Inferior parietal cortex (tissue), 1 donor: ENCODE measurements around the gene MYO1E.

ENCODE experiments used
- DNase-seq: peaks from one replicate; pipeline ENCODE4 v3.0.0-alpha.2; 2016; ENCODE audit errors: extremely low spot score

Gene MYO1E

GRCh38 chr15:59230531-59231055 lies 142.1 kb downstream of the MYO1E start:
- DNase-seq = no peak

- no peak for DNase-seq
Observed at GRCh38 chr15:59229453-59229852, 143.2 kb downstream of the MYO1E start.

GRCh38 chr15:59229015-59229414 lies 143.7 kb downstream of the MYO1E start:
- DNase-seq = no peak

GRCh38 chr15:59227021-59227420 lies 145.7 kb downstream of the MYO1E start:
- no peak for DNase-seq

DNA sequence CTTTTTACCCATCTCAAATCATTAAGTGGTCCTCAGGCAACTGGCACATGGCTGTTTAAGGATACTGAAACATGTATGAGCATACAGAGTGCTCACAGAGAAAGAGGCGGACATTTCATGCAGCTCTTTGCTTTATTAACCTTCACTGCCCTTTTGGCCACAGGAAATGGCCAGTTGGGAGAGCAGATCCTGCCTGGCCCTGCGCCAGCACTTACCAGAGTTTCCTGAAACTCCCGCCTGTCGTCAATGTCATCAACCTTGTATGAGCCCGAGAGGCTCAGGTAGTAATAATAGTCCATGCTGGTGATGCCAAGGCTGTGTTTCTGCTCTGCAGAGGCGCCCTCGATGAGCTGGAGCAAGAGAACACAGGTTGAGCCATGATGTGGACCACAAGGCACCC lies 148.2 kb downstream of the MYO1E start:
- DNase-seq = no peak

DNA sequence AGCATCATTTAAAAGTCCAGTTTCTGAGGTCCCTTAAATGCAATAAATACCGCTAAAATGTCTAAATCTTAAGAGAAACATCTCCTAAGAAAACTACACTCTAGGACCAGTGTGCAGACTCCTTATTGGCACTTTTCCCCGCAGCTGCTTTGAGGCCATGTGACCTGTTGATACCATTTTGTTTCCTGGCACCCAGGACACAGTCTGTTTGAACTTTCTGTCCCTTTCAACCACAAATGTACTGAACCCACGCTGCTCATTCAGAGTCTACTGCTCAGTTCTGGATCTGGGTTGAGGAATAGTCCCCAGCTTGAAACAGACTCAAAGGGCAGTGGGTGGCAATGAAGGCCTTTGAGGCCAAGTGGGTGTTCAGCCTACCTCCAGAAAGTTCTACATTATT lies 148.9 kb downstream of the MYO1E start:
- no peak for DNase-seq

GRCh38 chr15:59222906-59223550 lies 149.6 kb downstream of the MYO1E start:
- no peak for DNase-seq

GRCh38 chr15:59221511-59222505 lies 150.9 kb downstream of the MYO1E start:
- no peak for DNase-seq

DNA sequence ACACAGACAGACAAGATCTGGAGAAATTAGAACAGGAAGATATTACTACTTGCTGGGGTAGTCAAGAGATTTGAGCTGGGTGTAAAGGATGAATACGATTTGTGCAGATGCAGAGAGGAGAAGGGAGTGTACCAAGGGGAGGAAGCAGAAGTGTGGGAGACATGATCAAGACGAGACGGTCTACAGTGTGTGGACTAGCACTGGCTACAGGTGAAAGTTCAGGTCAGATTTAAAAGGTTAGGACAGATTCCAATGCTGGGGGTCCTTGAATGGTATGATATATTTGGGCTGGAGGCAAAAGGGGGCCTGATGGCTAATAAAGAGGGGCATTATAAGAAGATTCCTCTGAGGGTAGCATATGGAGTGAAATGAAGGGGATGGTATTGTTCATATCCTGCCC lies 154.0 kb downstream of the MYO1E start:
- DNase-seq = no peak

GRCh38 chr15:59217876-59218498 lies 154.7 kb downstream of the MYO1E start:
- DNase-seq = no peak

- DNase-seq = no peak
Observed at GRCh38 chr15:59216911-59217310, 155.8 kb downstream of the MYO1E start.

DNA sequence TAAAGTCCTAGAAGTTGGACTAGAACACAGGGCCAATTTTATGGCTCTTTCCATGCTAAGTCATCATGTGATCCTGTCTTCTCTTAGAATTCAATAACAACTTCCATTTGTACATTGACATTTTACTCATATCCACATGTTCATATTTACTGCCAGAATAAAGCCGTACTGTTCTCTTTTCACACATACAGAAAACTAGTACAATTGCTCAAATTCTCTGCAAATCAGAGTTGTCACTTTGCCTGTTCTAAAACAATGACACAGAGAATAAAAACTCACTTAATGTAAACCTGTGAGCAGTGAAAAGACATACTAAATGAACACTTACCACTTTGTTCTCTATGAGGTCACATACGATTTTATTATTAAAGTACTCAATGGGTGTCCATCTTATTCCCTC lies 162.5 kb downstream of the MYO1E start:
- DNase-seq = no peak

GRCh38 chr15:59208613-59209249 lies 163.9 kb downstream of the MYO1E start:
- DNase-seq = no peak

DNA sequence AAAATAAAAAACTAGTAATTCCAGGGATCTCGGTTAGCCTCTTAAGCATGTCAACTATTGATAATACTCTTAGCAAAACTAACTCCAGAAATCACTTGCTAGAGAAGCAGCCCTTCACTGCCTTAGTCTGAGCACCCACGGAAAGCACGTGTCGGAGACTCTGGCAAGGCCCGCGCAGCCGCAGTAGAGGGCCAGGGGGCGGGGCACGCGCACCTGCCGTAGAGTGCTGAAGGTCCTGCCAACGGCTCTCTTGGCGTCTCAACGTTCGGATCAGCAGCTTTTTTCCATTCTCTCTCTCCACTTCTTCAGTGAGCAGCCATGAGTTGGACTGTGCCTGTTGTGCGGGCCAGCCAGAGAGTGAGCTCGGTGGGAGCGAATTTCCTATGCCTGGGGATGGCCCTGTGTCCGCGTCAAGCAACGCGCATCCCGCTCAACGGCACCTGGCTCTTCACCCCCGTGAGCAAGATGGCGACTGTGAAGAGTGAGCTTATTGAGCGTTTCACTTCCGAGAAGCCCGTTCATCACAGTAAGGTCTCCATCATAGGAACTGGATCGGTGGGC lies 166.0 kb downstream of the MYO1E start, which contains the start of gene LDHAL6B:
Gene LDHAL6B (plus strand): TSS at position 221 of the 561 bp plus-strand sequence. CDS start 98 bp downstream, at position 319.
- no peak for DNase-seq

DNA sequence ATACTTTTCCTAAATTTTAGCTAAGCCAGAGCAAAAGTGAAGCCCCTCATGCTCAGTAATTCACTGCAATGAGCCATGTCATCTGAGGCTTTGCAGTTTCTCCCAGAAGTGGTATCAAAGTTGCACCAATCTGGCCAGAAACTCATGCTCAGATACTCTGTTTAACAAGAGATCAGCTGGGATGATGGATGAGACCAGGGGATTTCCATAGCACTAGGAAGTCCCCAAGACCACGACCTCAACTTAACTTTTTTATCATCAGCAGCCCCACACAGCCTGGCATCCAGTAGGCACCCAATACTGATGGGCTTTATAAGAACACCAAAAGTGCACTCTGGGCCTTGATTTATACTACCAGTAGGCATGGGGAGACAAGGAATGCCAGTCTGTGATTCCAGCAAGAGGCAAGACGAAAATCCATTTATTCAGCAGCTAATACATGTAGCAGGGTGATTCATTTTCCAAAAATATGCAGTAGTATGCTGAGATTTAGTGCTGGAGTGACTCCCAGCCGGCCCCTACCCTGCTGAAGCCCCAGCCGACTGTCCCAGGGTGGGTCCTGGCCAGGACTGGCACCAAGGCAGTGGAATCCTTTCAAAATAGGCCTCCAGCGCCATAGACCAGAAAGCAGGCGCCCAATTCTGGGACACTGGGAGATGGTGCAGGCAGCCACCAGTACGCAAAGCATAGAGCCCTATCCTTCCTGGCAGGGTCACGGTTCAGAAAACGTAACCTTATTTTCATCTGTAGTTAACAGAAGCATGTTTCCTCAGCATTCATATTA lies 166.6 kb downstream of the MYO1E start:
- DNase-seq = no peak

DNA sequence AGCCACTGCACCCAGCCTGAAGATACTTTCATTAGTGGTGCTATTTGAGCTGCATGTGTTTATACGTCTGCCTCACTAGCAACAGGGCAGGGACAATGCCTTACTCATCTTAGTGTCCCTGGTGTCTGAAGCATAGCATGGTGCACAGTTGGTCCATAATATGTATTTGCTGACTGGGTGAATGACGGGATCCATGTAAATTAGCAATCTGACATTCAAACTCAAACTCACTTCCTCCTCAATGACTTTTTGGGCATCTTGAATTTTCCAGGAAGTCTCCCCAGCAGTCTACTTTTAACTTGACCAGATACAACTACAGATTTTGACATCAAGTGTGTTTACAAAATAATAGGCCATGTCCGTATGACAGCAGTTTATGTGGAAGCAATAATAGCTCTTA lies 169.0 kb downstream of the MYO1E start:
- no peak for DNase-seq

DNA sequence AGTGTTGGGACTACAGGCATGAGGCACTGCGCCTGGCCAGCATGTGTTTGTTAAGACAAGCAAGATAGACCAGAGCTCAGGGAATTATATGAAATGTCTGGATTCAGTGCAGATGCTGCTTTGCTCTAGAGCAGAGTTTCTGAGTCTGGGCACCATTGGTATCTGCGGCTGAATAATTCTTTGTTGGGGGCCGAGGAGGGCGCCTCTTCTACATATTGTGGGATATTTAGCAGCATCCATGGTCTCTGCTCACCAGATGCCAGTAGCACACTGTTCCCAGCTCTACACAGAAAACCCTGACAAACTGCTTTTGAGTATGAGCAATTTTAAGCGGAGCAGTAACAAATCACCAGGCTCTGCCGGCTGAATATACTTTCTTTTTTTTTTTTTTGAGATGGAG lies 169.7 kb downstream of the MYO1E start:
- DNase-seq = peak; percentile 47

DNA sequence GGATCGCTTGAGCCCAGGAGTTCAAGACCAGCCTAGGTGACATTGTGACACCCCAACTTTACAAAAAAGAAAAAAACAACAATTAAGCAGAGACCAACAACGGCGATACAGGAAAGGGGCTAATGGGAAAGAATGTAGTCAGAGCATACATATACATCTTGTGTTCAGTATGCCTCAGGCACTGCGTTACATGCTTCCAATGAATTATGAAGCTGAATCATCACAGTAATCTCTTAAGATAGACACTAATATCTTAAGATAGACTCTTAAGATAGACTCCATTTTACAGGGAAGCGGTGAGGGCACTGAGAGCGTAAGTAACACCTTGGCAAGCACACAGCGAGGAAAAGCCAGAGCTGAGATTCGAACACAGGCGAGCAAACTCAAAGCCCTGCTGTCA lies 172.1 kb downstream of the MYO1E start:
- no peak for DNase-seq

DNA sequence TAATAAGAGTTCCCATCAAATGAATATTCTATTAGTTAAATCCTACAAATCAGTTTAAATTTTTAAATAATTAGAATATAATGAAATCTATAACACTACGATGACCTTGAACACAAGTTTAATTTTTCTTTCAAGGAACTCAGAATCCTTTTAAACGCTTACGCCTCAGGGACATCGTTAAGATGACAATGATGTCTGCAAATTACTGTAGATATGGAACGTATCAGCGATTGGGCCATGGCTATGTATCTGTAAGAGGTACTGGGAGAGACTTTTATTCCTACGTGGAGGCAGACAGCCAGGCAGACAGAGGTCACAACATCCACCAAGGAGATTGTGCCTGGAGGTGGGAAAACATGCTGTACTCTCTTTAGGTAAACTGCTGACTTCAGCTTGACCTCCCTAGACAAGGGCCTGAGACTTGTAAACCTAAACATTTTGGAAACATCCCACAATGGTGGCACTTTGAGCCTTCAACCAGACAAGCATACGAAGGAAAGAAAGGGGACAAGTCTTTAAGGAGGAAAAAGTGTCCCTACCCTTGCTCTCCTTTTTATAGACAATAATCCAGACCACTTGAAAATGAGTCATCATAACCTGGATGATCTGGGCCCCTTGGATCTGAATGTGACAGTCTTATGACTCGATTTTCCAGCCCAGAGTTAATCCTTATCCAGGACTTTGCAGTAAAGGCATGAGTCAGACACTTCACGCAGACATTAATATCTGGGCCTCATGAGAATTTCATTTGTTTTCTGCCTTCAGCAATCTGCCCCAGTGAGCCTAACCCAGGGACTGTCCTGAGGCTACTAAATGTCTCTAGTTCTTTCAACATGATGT lies 172.8 kb downstream of the MYO1E start:
- no peak for DNase-seq

DNA sequence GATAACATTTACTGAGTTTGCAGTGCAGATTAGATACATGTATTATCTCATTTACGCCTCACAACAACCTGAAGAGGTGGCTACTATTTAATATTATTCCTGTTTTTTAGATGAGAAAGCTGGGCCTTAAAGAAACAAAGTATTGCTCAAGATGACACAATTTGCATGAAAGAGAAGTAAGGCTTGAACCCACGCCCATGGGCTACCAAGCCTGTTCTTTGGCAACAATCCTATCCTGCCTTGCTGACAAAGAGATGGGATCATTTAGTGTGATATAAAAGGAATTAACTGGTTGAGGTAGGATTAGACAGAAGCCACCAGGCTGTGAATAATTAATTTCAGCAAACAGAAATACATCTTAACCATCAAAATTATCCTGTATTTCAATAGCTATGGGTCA lies 175.2 kb downstream of the MYO1E start:
- DNase-seq = no peak
